Spleen (tissue), 11 donors: ENCODE measurements around the gene TTC28. TPM values are rescaled to one million over a fixed set of nuclear protein-coding genes. Genes with fewer than 3 reads are reported as not detected.
A peak's percentile ranks its signal among the peaks of the same experiment; 100 is the strongest.

Source experiments
- DNase-seq: peaks from one replicate; pipeline ENCODE4 v3.0.0-alpha.2; 2020
- H3K27ac ChIP-seq, 8 donors: fragments of 200-600 bp; sonication (generic) in 7 of 8; 1 replicate in 4 of 8; 2 replicates in 4 of 8; pipeline versions ENCODE4 v1.5.0 to v1.8.0; 2016 to 2021; ENCODE audit warnings: inconsistent platforms in 4 of 8, mild to moderate bottlenecking in 4 of 8, moderate library complexity in 1 of 8
- H3K27me3 ChIP-seq, 7 donors: fragments of 200-600 bp; sonication (generic) in 6 of 7; replicated peaks in 1 of 7; 1 replicate in 4 of 7; 2 replicates in 3 of 7; pipeline versions ENCODE4 v1.5.0 to v1.8.0; 2016 to 2021; ENCODE audit warnings: inconsistent platforms in 3 of 7, mild to moderate bottlenecking in 1 of 7
- H3K36me3 ChIP-seq, 6 donors: fragments of 200-600 bp; sonication (generic) in 5 of 6; 1 replicate in 4 of 6; 2 replicates in 2 of 6; pipeline versions ENCODE4 v1.5.0 to v1.8.0; 2016 to 2021; ENCODE audit warnings: inconsistent platforms in 2 of 6
- H3K4me1 ChIP-seq, 6 donors: fragments of 200-600 bp; sonication (generic) in 5 of 6; 1 replicate in 3 of 6; 2 replicates in 3 of 6; pipeline versions ENCODE4 v1.5.0 to v1.8.0; 2016 to 2021; ENCODE audit warnings: inconsistent platforms in 3 of 6
- H3K4me3 ChIP-seq, 8 donors: fragments of 200-600 bp; sonication (generic) in 7 of 8; 1 replicate in 4 of 8; 2 replicates in 4 of 8; pipeline versions ENCODE4 v1.5.0 to v1.8.0; 2016 to 2021; ENCODE audit warnings: inconsistent platforms in 4 of 8, mild to moderate bottlenecking in 4 of 8, moderate library complexity in 2 of 8
- H3K9me3 ChIP-seq, 8 donors: fragments of 200-600 bp; sonication (generic) in 7 of 8; 1 replicate in 4 of 8; 2 replicates in 4 of 8; pipeline versions ENCODE4 v1.5.0 to v1.8.0; 2016 to 2021; ENCODE audit warnings: inconsistent platforms in 4 of 8
- CTCF ChIP-seq, 11 experiments: fragments of 200-600 bp in 7 of 11; fragments of 450-650 bp in 4 of 11; sonication (generic) in 4 of 11; IDR thresholded peaks in 8 of 11; conservative IDR thresholded peaks in 3 of 11; 1 replicate in 7 of 11; 2 replicates in 4 of 11; pipeline versions ENCODE4 v1.4.0 to v1.8.0; 2016 to 2021; ENCODE audit warnings: antibody characterized with exemption in 11 of 11, inconsistent platforms in 4 of 11, mild to moderate bottlenecking in 1 of 11
- POLR2A ChIP-seq, 3 donors: fragments of 450-650 bp; IDR thresholded peaks; one replicate each; pipeline ENCODE4 v1.5.1; 2017; ENCODE audit warnings: antibody characterized with exemption in 3 of 3, mild to moderate bottlenecking in 1 of 3
- POLR2AphosphoS5 ChIP-seq, 3 donors: sonication (generic); formaldehyde crosslinking; IDR thresholded peaks; one replicate each; pipeline ENCODE4 v1.5.1; 2017; ENCODE audit warnings: antibody characterized with exemption in 3 of 3
- WGBS, 5 donors: extraction: QIAGEN DNeasy Blood & Tissue Kit in 3 of 5; methylation state at CpG; one replicate each; pipeline versions ENCODE4 v1.1.5 to v1.1.7; 2013 to 2018; 5-methylcytosine and 5-hydroxymethylcytosine counted together
- intact Hi-C: fragments of 100-400 bp; cut with DNase I; formaldehyde crosslinking; loops from one replicate; pipeline ENCODE4 v1.15.0; 2023; ENCODE audit warnings: low total_unique reads
- polyA plus RNA-seq, 3 donors: library from polyadenylated mRNA; stranded (reverse); fragments of 200-250 nt; gene quantifications; one replicate each; pipeline ENCODE4 v1.2.1, GENCODE V29; 2013
- total RNA-seq, 7 donors: library from RNA; depleted of rRNA in 3 of 7; stranded (reverse); fragments of >200 nt in 3 of 7; fragmentation: NEBNext Ultra II Directional in 4 of 7; extraction: Animal tissue kit (Norgen Biotek cat#: 25700) in 4 of 7; gene quantifications; one replicate each; pipeline versions ENCODE4 v1.1.0 to v1.2.1, GENCODE V29; 2016 to 2021
- donor health status: healthy with polysubstance abuse.
- donor health status: DM: no; HTN: no; CAD: no; lungs with moderate emphysema.
- donor health status: DM: no; HTN: no; CAD: no.
- donor health status: Bipolar disorder and iron deficiency.
- donor health status: healthy.
- donor health status: DM: no; HTN: no; CAD: no.
- donor health status: DM: yes; HTN: yes; CAD: no.

The TTC28 gene
- total and polyA plus RNA-seq, 10 donors: 0.62 to 69.0 (median 33.5) TPM

- TF ChIP-seq POLR2AphosphoS5 (IDR thresholded peaks at IDR 0.05) (no peak), CTCF (IDR thresholded peaks at IDR 0.05 in 8 of 11, conservative IDR thresholded peaks at IDR 0.05 in 3 of 11) (no peak), POLR2A (IDR thresholded peaks at IDR 0.05) (no peak)
- no peak overlapping the region for H3K4me3 ChIP-seq
- H3K27me3 ChIP-seq: no peaks in the 10 kb centered on the region
- H3K27ac ChIP-seq: peak overlapping the region in 4 of 8 donors; percentile 56 to 80 (median 71)
- H3K4me1 ChIP-seq: peaks cover 7 to 69% (median 39%) of the 10 kb centered on the region in 6 donors
- peak; percentile 33 for DNase-seq
- intact Hi-C loops: no loop called here
- WGBS, 5 donors: 69 to 78% (median 72%) methylated on average over 4 of the region's 4 CpGs
- no peaks in the 10 kb centered on the region for H3K9me3 ChIP-seq
- no peaks in the 10 kb centered on the region for H3K36me3 ChIP-seq
Measured at GRCh38 chr22:28030473-28030872, 649.2 kb downstream of the TTC28 start.

GRCh38 chr22:28029956-28030355 lies 649.7 kb downstream of the TTC28 start:
- Histone ChIP-seq H3K27ac (peak overlapping the region in 6 of 8 donors; percentile 22 to 80 (median 62)), H3K9me3 (no peaks in the 10 kb centered on the region), H3K4me1 (peaks cover 7 to 64% (median 33%) of the 10 kb centered on the region in 6 donors), H3K4me3 (no peak overlapping the region), H3K27me3 (no peaks in the 10 kb centered on the region), H3K36me3 (no peaks in the 10 kb centered on the region)
- no peak for TF ChIP-seq CTCF (IDR thresholded peaks at IDR 0.05 in 8 of 11, conservative IDR thresholded peaks at IDR 0.05 in 3 of 11)
- no peak for TF ChIP-seq POLR2AphosphoS5 (IDR thresholded peaks at IDR 0.05)
- no peak for TF ChIP-seq POLR2A (IDR thresholded peaks at IDR 0.05)
- intact Hi-C loops: loop anchor here (10.0 kb wide), 1 partner anchor 555 kb away; no protein-coding TSS in a partner anchor
- peak; percentile 53 for DNase-seq
- 86 to 96% (median 92%) methylated on average over 9 of the region's 9 CpGs for WGBS, 5 donors

DNA sequence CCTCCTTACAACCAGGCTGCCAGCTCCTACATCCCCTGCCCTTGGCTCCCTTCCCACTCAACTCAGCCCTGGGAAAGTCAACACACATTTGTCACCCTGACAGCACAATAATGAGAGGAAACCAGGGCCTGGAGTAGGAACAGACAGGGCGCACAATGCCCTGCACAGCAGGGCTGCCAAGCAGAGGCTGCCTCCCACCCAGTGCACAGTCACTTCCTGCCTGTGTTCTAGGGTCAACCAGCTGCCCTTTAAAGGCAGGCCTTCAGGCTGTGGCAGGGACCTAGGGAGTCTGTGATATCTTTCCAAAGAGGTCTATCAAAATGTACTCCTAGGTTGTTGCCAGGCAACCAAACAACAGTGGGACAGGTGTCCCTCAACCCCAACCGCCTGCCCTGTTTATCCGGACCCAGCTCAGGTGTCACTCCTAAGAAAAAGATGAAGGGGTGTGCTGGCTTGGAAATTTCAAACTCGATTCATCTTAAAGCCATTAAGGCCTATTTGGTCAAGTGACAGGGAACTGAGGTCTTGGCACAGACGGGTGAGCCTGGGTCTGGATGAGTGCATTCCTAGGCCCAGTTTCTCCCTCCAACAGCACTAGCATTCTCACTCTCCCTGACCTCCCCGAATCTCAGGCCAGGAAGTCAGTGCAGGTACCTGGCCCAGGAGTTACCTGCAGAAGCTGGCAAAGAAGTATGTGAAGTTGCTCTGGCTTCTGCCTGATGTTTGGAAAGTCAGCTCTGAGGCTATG lies 650.3 kb downstream of the TTC28 start:
- Histone ChIP-seq H3K27ac (peak overlapping the region in 6 of 8 donors; percentile 22 to 80 (median 62)), H3K27me3 (no peaks in the 10 kb centered on the region), H3K4me3 (no peak overlapping the region), H3K9me3 (no peaks in the 10 kb centered on the region), H3K36me3 (no peaks in the 10 kb centered on the region), H3K4me1 (peaks cover 3 to 58% (median 28%) of the 10 kb centered on the region in 6 donors)
- peak; percentile 84 for DNase-seq
- intact Hi-C loops: loop anchor here (10.0 kb wide), 1 partner anchor 555 kb away; no protein-coding TSS in a partner anchor
- 43 to 64% (median 46%) methylated on average over 6 of the region's 6 CpGs for WGBS, 5 donors
- TF ChIP-seq POLR2AphosphoS5 (IDR thresholded peaks at IDR 0.05) (peak; percentile 67 to 90 (median 86)), POLR2A (IDR thresholded peaks at IDR 0.05) (no peak)

DNA sequence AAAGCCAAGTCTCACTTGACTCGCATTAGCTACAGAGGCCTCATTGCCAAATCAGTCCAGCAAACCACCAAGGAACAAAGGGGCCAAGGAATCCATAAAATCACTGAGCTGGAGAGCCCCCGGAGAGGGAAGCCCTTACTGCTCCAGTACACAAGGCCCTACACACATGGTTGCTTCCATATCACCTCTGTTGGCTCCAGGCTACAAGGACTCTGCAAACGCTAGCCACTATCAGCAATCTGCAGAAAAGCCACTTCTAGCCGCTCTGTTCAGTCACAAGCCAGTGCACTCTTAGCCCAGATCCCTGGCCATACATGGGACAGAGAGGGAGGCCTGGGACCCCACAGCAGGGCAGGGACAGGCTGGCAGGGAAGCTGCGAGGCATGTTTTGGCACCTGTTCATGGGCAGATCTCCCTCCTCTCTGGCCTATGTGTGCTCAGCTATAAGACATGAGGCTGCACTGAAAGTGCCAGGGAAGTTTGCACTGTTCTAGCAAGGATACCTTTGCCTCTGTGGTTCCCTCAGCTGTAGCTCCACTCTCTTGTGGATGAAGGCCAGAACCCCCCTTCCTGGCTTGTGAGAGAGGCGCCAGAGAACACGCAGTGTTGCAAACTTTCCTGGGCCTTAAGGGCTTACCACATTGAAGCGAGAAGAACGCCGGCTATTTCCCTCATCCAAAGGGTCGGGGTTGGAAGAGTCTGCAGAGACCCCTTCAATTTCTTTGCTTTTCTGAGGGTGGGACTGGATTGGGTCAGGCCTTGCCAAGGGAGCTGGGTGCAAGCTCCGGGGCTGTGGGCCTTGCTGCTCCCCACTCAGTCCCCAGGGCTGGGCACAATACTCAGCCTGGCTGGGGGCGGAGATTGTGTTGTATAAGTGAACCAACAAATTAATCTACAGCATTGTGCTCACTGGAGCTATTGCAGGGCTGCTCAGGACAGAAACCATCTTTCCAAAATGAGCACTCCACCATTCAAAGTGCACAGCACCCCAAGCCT lies 651.9 kb downstream of the TTC28 start:
- intact Hi-C loops: loop anchor here (10.0 kb wide), 1 partner anchor 557 kb away; no protein-coding TSS in a partner anchor
- Histone ChIP-seq H3K36me3 (no peaks in the 10 kb centered on the region), H3K4me1 (peaks cover 3 to 43% (median 26%) of the 10 kb centered on the region in 6 donors), H3K4me3 (no peak overlapping the region), H3K27me3 (no peaks in the 10 kb centered on the region), H3K9me3 (no peaks in the 10 kb centered on the region), H3K27ac (no peak overlapping the region)
- 70 to 83% (median 80%) methylated on average over 10 to 13 of the region's 13 CpGs for WGBS, 5 donors
- TF ChIP-seq POLR2AphosphoS5 (IDR thresholded peaks at IDR 0.05): no peak
- TF ChIP-seq CTCF (IDR thresholded peaks at IDR 0.05 in 8 of 11, conservative IDR thresholded peaks at IDR 0.05 in 3 of 11): no peak
- no peak for TF ChIP-seq POLR2A (IDR thresholded peaks at IDR 0.05)
- peak; percentile 62 for DNase-seq
